IMR-90 (cell line): ENCODE data around the gene RAC2. TPM values are rescaled to one million over a fixed set of nuclear protein-coding genes. Genes with fewer than 3 reads are reported as not detected.

Source experiments
- ATAC-seq: fragments of 200-7000 bp; cut with Tn5 transposase; 2 replicates; pipeline ENCODE4 v1.9.1; 2020; ENCODE audit warnings: low read depth, mild to moderate bottlenecking, moderate library complexity
- BruUV-seq: library from RNA; stranded (reverse); fragments of 400-500 nt; replicated peaks from 2 replicates; lab custom pipeline; 2021; lab: Mats Ljungman, UMichigan
- CTCF ChIA-PET: fragments of 300-600 bp; formaldehyde crosslinking; extraction: SDS; loops from one replicate; lab custom pipeline; 2021; ENCODE audit warnings: antibody characterized with exemption; lab: Yijun Ruan, JAX
- POLR2A ChIA-PET: fragments of 300-600 bp; sonication (Branson Sonifier 250); formaldehyde crosslinking; loops from one replicate; lab custom pipeline; 2022; ENCODE audit warnings: antibody characterized with exemption; ENCODE audit not compliant: unreplicated experiment; lab: Charles Lee
- DNase-seq: peaks from one replicate; pipeline ENCODE4 v3.0.0; 2013
- H2AFZ ChIP-seq: replicated peaks from 2 replicates; pipeline ENCODE3; 2013; ENCODE audit warnings: low read length, mild to moderate bottlenecking; ENCODE audit not compliant: poor library complexity
- H2AK5ac ChIP-seq: 2 replicates; pipeline ENCODE4 v1.6.1; 2013; ENCODE audit warnings: low read depth, low read length, inconsistent platforms
- H2AK9ac ChIP-seq: replicated peaks from 2 replicates; pipeline ENCODE3; 2013; ENCODE audit warnings: mild to moderate bottlenecking, low read depth, low read length, moderate library complexity; ENCODE audit not compliant: poor library complexity
- H2BK120ac ChIP-seq: 2 replicates; pipeline ENCODE4 v1.6.1; 2013; ENCODE audit warnings: low read depth, low read length, inconsistent platforms
- H2BK15ac ChIP-seq: 3 replicates; pipeline ENCODE4 v1.6.1; 2013; ENCODE audit warnings: low read depth, low read length, inconsistent platforms
- H2BK20ac ChIP-seq: 2 replicates; pipeline ENCODE4 v1.6.1; 2013; ENCODE audit warnings: low read depth, mild to moderate bottlenecking, inconsistent platforms, low read length, moderate library complexity
- H2BK5ac ChIP-seq: 2 replicates; pipeline ENCODE4 v1.6.1; 2013; ENCODE audit warnings: mild to moderate bottlenecking, low read depth, low read length, inconsistent platforms; ENCODE audit not compliant: poor library complexity, severe bottlenecking
- H3K14ac ChIP-seq: replicated peaks from 2 replicates; pipeline ENCODE4 v1.6.1; 2013; ENCODE audit warnings: low read depth, low read length, inconsistent platforms
- H3K18ac ChIP-seq: 2 replicates; pipeline ENCODE4 v1.6.1; 2013; ENCODE audit warnings: low read depth, low read length, control low read depth
- H3K23ac ChIP-seq: 2 replicates; pipeline ENCODE4 v1.6.1; 2013; ENCODE audit warnings: low read depth, low read length, inconsistent platforms
- H3K27ac ChIP-seq: 2 replicates; pipeline ENCODE4 v1.5.1; 2013; ENCODE audit warnings: mild to moderate bottlenecking, control low read depth, low read length; ENCODE audit not compliant: insufficient read depth
- H3K27me3 ChIP-seq: 2 replicates; pipeline ENCODE4 v1.6.1; 2013; ENCODE audit warnings: low read length; ENCODE audit not compliant: control insufficient read depth, insufficient read depth
- H3K36me3 ChIP-seq: 2 replicates; pipeline ENCODE4 v1.6.1; 2013; ENCODE audit warnings: low read length, mixed read lengths; ENCODE audit not compliant: control insufficient read depth, insufficient read depth
- H3K4ac ChIP-seq: 2 replicates; pipeline ENCODE4 v1.6.1; 2013; ENCODE audit warnings: low read depth, low read length, inconsistent platforms
- H3K4me1 ChIP-seq: 2 replicates; pipeline ENCODE4 v1.6.1; 2013; ENCODE audit warnings: low read length, mixed read lengths; ENCODE audit not compliant: control insufficient read depth, insufficient read depth
- H3K4me2 ChIP-seq: 2 replicates; pipeline ENCODE4 v1.6.1; 2013; ENCODE audit warnings: low read depth, mild to moderate bottlenecking, control low read depth, low read length, moderate library complexity
- H3K4me3 ChIP-seq: 2 replicates; pipeline ENCODE4 v1.5.1; 2013; ENCODE audit warnings: low read depth, mild to moderate bottlenecking, control low read depth, low read length, moderate library complexity; ENCODE audit not compliant: insufficient read depth
- H3K56ac ChIP-seq: 2 replicates; pipeline ENCODE4 v1.6.1; 2013; ENCODE audit warnings: low read length, inconsistent platforms; ENCODE audit not compliant: insufficient read depth; ENCODE audit errors: extremely low read depth
- H3K79me1 ChIP-seq, 2 experiments: 2 replicates each; pipeline ENCODE4 v1.6.1; 2013; ENCODE audit warnings: low read length in 2 of 2, inconsistent platforms in 1 of 2, low read depth in 1 of 2
- H3K9ac ChIP-seq: 2 replicates; pipeline ENCODE4 v1.6.1; 2013; ENCODE audit warnings: low read depth, low read length, control low read depth
- H3K9me1 ChIP-seq: 2 replicates; pipeline ENCODE4 v1.6.1; 2013; ENCODE audit warnings: low read length, inconsistent platforms; ENCODE audit not compliant: insufficient read depth
- H3K9me3 ChIP-seq: 2 replicates; pipeline ENCODE4 v1.6.1; 2013; ENCODE audit warnings: low read length; ENCODE audit not compliant: control insufficient read depth, insufficient read depth
- H4K20me1 ChIP-seq: 2 replicates; pipeline ENCODE4 v1.6.1; 2013; ENCODE audit warnings: low read length, inconsistent platforms; ENCODE audit not compliant: insufficient read depth
- H4K5ac ChIP-seq: 2 replicates; pipeline ENCODE4 v1.6.1; 2013; ENCODE audit warnings: mild to moderate bottlenecking, low read depth, low read length, control low read depth
- H4K8ac ChIP-seq, 2 experiments: 2 replicates each; pipeline ENCODE4 v1.6.1; 2013; ENCODE audit warnings: low read depth in 2 of 2, low read length in 2 of 2, control low read depth in 1 of 2, inconsistent platforms in 1 of 2
- H4K91ac ChIP-seq: 2 replicates; pipeline ENCODE4 v1.6.1; 2013; ENCODE audit warnings: low read depth, low read length, inconsistent platforms; ENCODE audit not compliant: insufficient read depth
- BHLHE40 ChIP-seq: fragments of 150-350 bp; IDR thresholded peaks from 2 replicates; pipeline ENCODE4 v1.6.1; 2016; ENCODE audit warnings: mild to moderate bottlenecking, low read depth, low read length
- CTCF ChIP-seq: conservative IDR thresholded peaks from 2 replicates; pipeline ENCODE4 v1.5.1; 2012; ENCODE audit warnings: mild to moderate bottlenecking, low read depth, low read length, improper control_type of control experiment
- ELK1 ChIP-seq: fragments of 150-350 bp; IDR thresholded peaks from 2 replicates; pipeline ENCODE4 v1.6.1; 2016; ENCODE audit warnings: low read depth, mild to moderate bottlenecking, low read length, moderate library complexity, borderline replicate concordance
- MAZ ChIP-seq: IDR thresholded peaks from 2 replicates; pipeline ENCODE4 v1.6.1; 2012; ENCODE audit warnings: low read depth, mild to moderate bottlenecking, low read length, improper control_type of control experiment, moderate library complexity, borderline replicate concordance
- MXI1 ChIP-seq: IDR thresholded peaks from 2 replicates; pipeline ENCODE4 v1.6.1; 2012; ENCODE audit warnings: low read depth, mild to moderate bottlenecking, low read length, moderate library complexity, borderline replicate concordance
- RAD21 ChIP-seq: IDR thresholded peaks from 2 replicates; pipeline ENCODE4 v1.6.1; 2012; ENCODE audit warnings: low read length, improper control_type of control experiment
- RFX5 ChIP-seq: IDR thresholded peaks from 2 replicates; pipeline ENCODE4 v1.8.0; 2012; ENCODE audit warnings: low read depth, mild to moderate bottlenecking, low read length, moderate library complexity
- SMC3 ChIP-seq: fragments of 150-350 bp; IDR thresholded peaks from 2 replicates; pipeline ENCODE4 v1.6.1; 2016; ENCODE audit warnings: low read depth, mild to moderate bottlenecking, antibody characterized with exemption, low read length, moderate library complexity
- WGBS, 2 experiments: methylation state at CpG; one replicate each; pipeline versions ENCODE4 v1.1.5 to v1.1.7; 2013; ENCODE audit warnings: missing lambda C conversion rate in 2 of 2; ENCODE audit not compliant: insufficient read length in 1 of 2; ENCODE audit errors: extremely low coverage in 2 of 2; 5-methylcytosine and 5-hydroxymethylcytosine counted together
- dilution Hi-C: fragments of 300-500 bp; cut with HindIII; formaldehyde crosslinking; loops from one replicate; pipeline ENCODE4 v1.14.3; 2018; ENCODE audit warnings: low sequenced_read_pairs; ENCODE audit not compliant: unreplicated experiment
- in situ Hi-C: fragments of 300-500 bp; cut with MboI; formaldehyde crosslinking; loops from 3 replicates; pipeline ENCODE4 v1.14.3; 2019; ENCODE audit warnings: low sequenced_read_pairs, inconsistent platforms, mixed read lengths
- intact Hi-C: fragments of 100-400 bp; cut with micrococcal nuclease; formaldehyde crosslinking; loops from 2 replicates; pipeline ENCODE4 v1.10.0; 2022
- polyA plus RNA-seq, 3 experiments: library from polyadenylated mRNA; depleted of rRNA; stranded (reverse); fragments of >200 nt; gene quantifications; 2 replicates each; pipeline ENCODE4 v1.2.3, GENCODE V29; 2012; ENCODE audit warnings: low replicate concordance in 1 of 3
- total RNA-seq: library from RNA; depleted of rRNA; stranded (reverse); fragments of >200 nt; gene quantifications from 2 replicates; pipeline ENCODE4 v1.2.3, GENCODE V29; 2012

Gene RAC2
- total and polyA plus RNA-seq, 2 of the 4 experiments (the other 2 are of a cell fraction), result 10.0 to 72.3 TPM

GRCh38 chr22:37196539-37197450 lies 47.3 kb downstream of the RAC2 start:
- Histone ChIP-seq H3K4me2 (0 out of 2 replicates have a peak overlapping the region, but pooled peaks have one; percentile 19), H4K20me1 (no peaks in the 10 kb centered on the region), H3K27ac (no peak overlapping the region), H3K14ac (no peak overlapping the region), H3K9me3 (no peaks in the 10 kb centered on the region), H2BK5ac (no peak overlapping the region), H3K4me3 (no peak overlapping the region), H2AK9ac (peak overlapping the region; percentile 31), H4K8ac (no peak overlapping the region), H3K27me3 (no peaks in the 10 kb centered on the region), H3K56ac (no peak overlapping the region), H2BK15ac (no peak overlapping the region), H3K36me3 (no peaks in the 10 kb centered on the region), H2AFZ (peak overlapping the region; percentile 16), H2BK120ac (no peak overlapping the region), H3K79me1 (peaks cover 0 to 6% of the 10 kb centered on the region in 2 experiments; a peak in 1 of 4 replicates), H4K5ac (no peak overlapping the region), H3K9me1 (peaks cover 7% of the 10 kb centered on the region), H2AK5ac (no peak overlapping the region), H3K4me1 (peaks cover 20% of the 10 kb centered on the region), H3K18ac (no peak overlapping the region), H4K91ac (no peak overlapping the region), H2BK20ac (no peak overlapping the region), H3K9ac (no peak overlapping the region), H3K23ac (no peak overlapping the region), H3K4ac (no peak overlapping the region)
- dilution Hi-C loops, result no loop called here
- POLR2A ChIA-PET, result no interaction called here
- CTCF ChIA-PET, result interaction anchor here (0.9 kb wide), 1 partner anchor 26 kb away, joined by 4 read pairs; no protein-coding TSS in a partner anchor
- ATAC-seq (peak; percentile 42), DNase-seq (peak; percentile 79)
- 20% methylated on average over 3 of the region's 14 CpGs; no CpG with 5 or more reads in 1 of the 2 experiments for WGBS, 2 experiments
- TF ChIP-seq MAZ (peak; percentile 85; the same call in 1 of the 2 replicates), MXI1 (no peak), CTCF (0 out of 2 replicates have a peak, but pooled peaks have one; percentile 5), BHLHE40 (no peak), RAD21 (peak; percentile 3; the same call in 1 of the 2 replicates), ELK1 (no peak), RFX5 (no peak), SMC3 (no peak)
- intact Hi-C loops, result loop anchor here (5.0 kb wide), 2 partner anchors 144 to 414 kb away; partner anchors contain the start of gene KCTD17
- in situ Hi-C loops, result loop anchor here (5.0 kb wide), 1 partner anchor 34 kb away; no protein-coding TSS in a partner anchor
- no TSS peak for BruUV-seq
